MM.1S (cell line): Measurements from ENCODE around the gene GYPE.
"Not testable (repeated sequence)": the region's sequence is repeated elsewhere in the genome, so short reads cannot be mapped to it uniquely, and the experiment has no call there.

Experiments
- EZH2phosphoT487 ChIP-seq: fragments of 300-600 bp; sonication (generic); IDR thresholded peaks from 2 replicates; pipeline ENCODE4 v1.6.1; 2018; ENCODE audit warnings: antibody characterized with exemption, low read length
- TF ChIP-seq, protein P1 (sequence below): fragments of 300-600 bp; sonication (generic); IDR thresholded peaks from 2 replicates; pipeline ENCODE4 v1.5.1; 2016; ENCODE audit warnings: antibody characterized with exemption, low read length, mixed read lengths

DNA sequence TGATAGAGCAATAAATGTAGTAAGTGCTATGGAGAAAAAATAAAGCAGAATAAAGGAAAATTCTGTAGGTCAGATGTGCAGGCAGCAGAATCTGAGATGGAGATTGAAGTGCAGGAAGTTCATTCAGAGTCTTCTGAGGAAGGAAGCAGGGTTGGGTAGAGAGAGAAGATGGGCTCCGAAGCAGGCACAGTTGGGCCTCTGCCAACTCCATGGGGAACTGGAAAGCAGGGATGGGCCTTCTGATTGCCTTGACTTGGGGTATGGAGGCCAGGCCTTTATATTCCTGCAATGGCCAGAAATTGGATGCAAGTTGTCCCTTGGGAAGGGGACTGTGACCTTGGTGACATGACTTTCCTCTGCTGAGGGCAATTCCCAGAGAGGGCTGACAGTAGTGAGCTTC, 42.6 kb downstream of the GYPE start:
- TF ChIP-seq, protein P1, sequence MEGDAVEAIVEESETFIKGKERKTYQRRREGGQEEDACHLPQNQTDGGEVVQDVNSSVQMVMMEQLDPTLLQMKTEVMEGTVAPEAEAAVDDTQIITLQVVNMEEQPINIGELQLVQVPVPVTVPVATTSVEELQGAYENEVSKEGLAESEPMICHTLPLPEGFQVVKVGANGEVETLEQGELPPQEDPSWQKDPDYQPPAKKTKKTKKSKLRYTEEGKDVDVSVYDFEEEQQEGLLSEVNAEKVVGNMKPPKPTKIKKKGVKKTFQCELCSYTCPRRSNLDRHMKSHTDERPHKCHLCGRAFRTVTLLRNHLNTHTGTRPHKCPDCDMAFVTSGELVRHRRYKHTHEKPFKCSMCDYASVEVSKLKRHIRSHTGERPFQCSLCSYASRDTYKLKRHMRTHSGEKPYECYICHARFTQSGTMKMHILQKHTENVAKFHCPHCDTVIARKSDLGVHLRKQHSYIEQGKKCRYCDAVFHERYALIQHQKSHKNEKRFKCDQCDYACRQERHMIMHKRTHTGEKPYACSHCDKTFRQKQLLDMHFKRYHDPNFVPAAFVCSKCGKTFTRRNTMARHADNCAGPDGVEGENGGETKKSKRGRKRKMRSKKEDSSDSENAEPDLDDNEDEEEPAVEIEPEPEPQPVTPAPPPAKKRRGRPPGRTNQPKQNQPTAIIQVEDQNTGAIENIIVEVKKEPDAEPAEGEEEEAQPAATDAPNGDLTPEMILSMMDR: not testable (repeated sequence)
- TF ChIP-seq EZH2phosphoT487: not testable (repeated sequence)
